ENCODE data around the gene ACSL1.

The ACSL1 gene

DNA sequence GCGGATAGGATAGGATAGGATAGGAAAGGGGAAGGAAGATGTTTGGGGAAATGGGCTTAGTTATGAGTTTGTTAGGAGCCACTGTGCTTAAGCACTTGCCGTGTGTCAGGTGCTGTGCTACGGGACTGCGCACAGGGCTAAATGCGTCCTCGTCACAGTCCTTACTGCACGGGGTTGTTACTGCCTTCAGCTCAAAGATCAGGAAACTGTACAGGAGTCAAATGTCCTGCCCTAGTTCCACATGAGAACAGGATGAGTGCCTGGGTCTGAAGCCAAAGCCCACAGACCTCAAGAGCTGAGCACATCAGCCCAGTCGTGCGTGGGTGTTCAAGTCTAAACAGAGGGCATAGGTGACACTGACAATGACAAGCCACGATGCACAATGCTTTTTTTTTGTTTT lies 15.0 kb downstream of the ACSL1 start:
- Histone ChIP-seq H3K4me1 (ENCODE audit: insufficient read depth, low read length, poor library complexity, severe bottlenecking) (peaks cover 3% of the 10 kb centered on the region), H3K9ac (ENCODE audit: low read depth, low read length, poor library complexity, severe bottlenecking) (no peak overlapping the region), H3K4me2 (ENCODE audit: low read depth, low read length, poor library complexity, severe bottlenecking) (no peak overlapping the region), H3K9me3 (ENCODE audit: insufficient read depth, low read depth, low read length) (no peaks in the 10 kb centered on the region), H3K79me2 (ENCODE audit: insufficient read depth, low read length) (no peaks in the 10 kb centered on the region), H4K20me1 (ENCODE audit: insufficient read depth, low read length, poor library complexity, severe bottlenecking) (no peaks in the 10 kb centered on the region), H3K36me3 (ENCODE audit: insufficient read depth, low read length) (no peaks in the 10 kb centered on the region), H3K27me3 (ENCODE audit: insufficient read depth, low read length, poor library complexity, severe bottlenecking) (no peaks in the 10 kb centered on the region), H3F3A (ENCODE audit: low read depth) (no peaks in the 10 kb centered on the region), H3K9me2 (replicated peaks; ENCODE audit: low read depth, low read length) (no peaks in the 10 kb centered on the region), H3K4me3 (ENCODE audit: low read length, poor library complexity, severe bottlenecking) (no peak overlapping the region), H2AFZ (ENCODE audit: low read length) (no peak overlapping the region)
- TF ChIP-seq, protein P1, sequence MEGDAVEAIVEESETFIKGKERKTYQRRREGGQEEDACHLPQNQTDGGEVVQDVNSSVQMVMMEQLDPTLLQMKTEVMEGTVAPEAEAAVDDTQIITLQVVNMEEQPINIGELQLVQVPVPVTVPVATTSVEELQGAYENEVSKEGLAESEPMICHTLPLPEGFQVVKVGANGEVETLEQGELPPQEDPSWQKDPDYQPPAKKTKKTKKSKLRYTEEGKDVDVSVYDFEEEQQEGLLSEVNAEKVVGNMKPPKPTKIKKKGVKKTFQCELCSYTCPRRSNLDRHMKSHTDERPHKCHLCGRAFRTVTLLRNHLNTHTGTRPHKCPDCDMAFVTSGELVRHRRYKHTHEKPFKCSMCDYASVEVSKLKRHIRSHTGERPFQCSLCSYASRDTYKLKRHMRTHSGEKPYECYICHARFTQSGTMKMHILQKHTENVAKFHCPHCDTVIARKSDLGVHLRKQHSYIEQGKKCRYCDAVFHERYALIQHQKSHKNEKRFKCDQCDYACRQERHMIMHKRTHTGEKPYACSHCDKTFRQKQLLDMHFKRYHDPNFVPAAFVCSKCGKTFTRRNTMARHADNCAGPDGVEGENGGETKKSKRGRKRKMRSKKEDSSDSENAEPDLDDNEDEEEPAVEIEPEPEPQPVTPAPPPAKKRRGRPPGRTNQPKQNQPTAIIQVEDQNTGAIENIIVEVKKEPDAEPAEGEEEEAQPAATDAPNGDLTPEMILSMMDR (conservative IDR thresholded peaks at IDR 0.05; ENCODE audit: low read length): no peak
- no peak for TF ChIP-seq EZH2phosphoT487 (IDR thresholded peaks at IDR 0.05; ENCODE audit: borderline replicate concordance)

DNA sequence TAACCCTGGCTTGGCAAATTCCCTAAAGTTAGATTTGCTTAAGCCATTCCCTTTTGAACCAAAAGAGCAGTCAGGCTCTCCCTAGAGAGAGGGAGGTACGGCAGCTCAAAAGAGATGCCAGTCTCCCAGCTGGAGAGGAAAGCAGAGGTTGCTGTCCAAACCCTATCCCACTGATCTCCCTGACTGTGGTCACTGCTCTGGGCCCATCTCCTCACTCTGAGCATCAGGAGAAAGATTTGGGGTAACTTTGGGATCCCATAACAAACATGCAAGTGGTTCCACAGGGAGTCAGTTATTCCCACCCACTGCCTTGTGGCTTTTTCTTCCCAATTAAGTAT lies 17.1 kb downstream of the ACSL1 start:
- H3K9me2 ChIP-seq (replicated peaks; ENCODE audit: low read depth, low read length): no peaks in the 10 kb centered on the region
- H4K20me1 ChIP-seq (ENCODE audit: insufficient read depth, low read length, poor library complexity, severe bottlenecking): no peaks in the 10 kb centered on the region
- TF ChIP-seq, protein P1 (conservative IDR thresholded peaks at IDR 0.05; ENCODE audit: low read length): no peak
- no peak for TF ChIP-seq EZH2phosphoT487 (IDR thresholded peaks at IDR 0.05; ENCODE audit: borderline replicate concordance)
- no peaks in the 10 kb centered on the region for H3K27me3 ChIP-seq (ENCODE audit: insufficient read depth, low read length, poor library complexity, severe bottlenecking)
- no peaks in the 10 kb centered on the region for H3K9me3 ChIP-seq (ENCODE audit: insufficient read depth, low read depth, low read length)
- H3K4me1 ChIP-seq (ENCODE audit: insufficient read depth, low read length, poor library complexity, severe bottlenecking): peaks cover 3% of the 10 kb centered on the region
- no peaks in the 10 kb centered on the region for H3K36me3 ChIP-seq (ENCODE audit: insufficient read depth, low read length)
- no peak overlapping the region for H2AFZ ChIP-seq (ENCODE audit: low read length)
- H3K4me3 ChIP-seq (ENCODE audit: low read length, poor library complexity, severe bottlenecking): no peak overlapping the region
- H3K9ac ChIP-seq (ENCODE audit: low read depth, low read length, poor library complexity, severe bottlenecking): no peak overlapping the region
- no peaks in the 10 kb centered on the region for H3K79me2 ChIP-seq (ENCODE audit: insufficient read depth, low read length)
- no peaks in the 10 kb centered on the region for H3F3A ChIP-seq (ENCODE audit: low read depth)
- H3K4me2 ChIP-seq (ENCODE audit: low read depth, low read length, poor library complexity, severe bottlenecking): no peak overlapping the region

DNA sequence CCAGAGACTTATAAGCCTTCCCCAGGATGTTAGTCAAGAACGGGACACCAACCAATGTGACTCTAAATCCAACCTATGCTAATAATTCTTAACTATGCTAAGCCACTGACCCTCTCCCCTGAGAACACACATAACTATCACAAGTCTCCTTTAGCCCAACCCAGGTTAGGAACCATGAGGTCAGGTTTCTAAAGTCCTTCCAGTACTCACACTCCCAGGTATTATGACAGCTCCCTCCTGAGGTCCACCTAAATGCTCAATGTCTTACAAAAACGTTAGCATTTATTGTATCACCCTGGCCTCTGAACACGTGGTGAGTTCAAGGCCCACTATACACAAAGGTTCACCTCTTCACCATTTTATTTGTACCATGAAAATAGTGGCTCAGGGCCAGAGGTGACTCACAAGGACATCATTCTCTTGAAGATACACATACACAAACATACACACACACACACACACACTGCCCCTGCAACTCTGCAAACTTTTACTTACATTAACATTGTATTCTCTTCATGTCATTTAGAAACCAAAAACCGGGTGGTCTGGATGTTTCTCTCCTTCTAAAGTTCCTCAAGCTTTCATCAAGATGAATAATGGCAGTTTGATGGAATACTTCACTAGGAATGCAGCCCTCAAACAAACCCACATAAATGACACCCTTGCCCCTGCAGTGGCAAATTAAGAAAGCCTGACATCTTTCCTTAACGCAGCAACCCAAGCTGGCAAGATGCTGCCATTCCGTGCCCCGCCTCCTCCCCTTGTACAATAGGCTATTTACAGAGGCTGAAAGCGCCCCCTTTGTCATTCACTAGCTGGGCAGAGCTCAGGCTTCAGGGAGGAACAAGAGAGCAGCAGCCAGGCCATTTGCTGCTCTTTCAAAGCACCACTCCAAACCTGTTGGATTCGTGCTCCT lies 17.7 kb downstream of the ACSL1 start:
- H3K4me1 ChIP-seq (ENCODE audit: insufficient read depth, low read length, poor library complexity, severe bottlenecking): peaks cover 3% of the 10 kb centered on the region
- no peaks in the 10 kb centered on the region for H3K9me2 ChIP-seq (replicated peaks; ENCODE audit: low read depth, low read length)
- no peaks in the 10 kb centered on the region for H3K27me3 ChIP-seq (ENCODE audit: insufficient read depth, low read length, poor library complexity, severe bottlenecking)
- H3K36me3 ChIP-seq (ENCODE audit: insufficient read depth, low read length): no peaks in the 10 kb centered on the region
- H3K79me2 ChIP-seq (ENCODE audit: insufficient read depth, low read length): no peaks in the 10 kb centered on the region
- H3K4me2 ChIP-seq (ENCODE audit: low read depth, low read length, poor library complexity, severe bottlenecking): no peak overlapping the region
- H4K20me1 ChIP-seq (ENCODE audit: insufficient read depth, low read length, poor library complexity, severe bottlenecking): no peaks in the 10 kb centered on the region
- no peak overlapping the region for H3K9ac ChIP-seq (ENCODE audit: low read depth, low read length, poor library complexity, severe bottlenecking)
- TF ChIP-seq, protein P1 (conservative IDR thresholded peaks at IDR 0.05; ENCODE audit: low read length): no peak
- no peak for TF ChIP-seq EZH2phosphoT487 (IDR thresholded peaks at IDR 0.05; ENCODE audit: borderline replicate concordance)
- no peak overlapping the region for H2AFZ ChIP-seq (ENCODE audit: low read length)
- H3F3A ChIP-seq (ENCODE audit: low read depth): no peaks in the 10 kb centered on the region
- H3K4me3 ChIP-seq (ENCODE audit: low read length, poor library complexity, severe bottlenecking): no peak overlapping the region
- no peaks in the 10 kb centered on the region for H3K9me3 ChIP-seq (ENCODE audit: insufficient read depth, low read depth, low read length)

All from Loucy (cell line).